ENCODE data around the gene GABRB1.

DNA sequence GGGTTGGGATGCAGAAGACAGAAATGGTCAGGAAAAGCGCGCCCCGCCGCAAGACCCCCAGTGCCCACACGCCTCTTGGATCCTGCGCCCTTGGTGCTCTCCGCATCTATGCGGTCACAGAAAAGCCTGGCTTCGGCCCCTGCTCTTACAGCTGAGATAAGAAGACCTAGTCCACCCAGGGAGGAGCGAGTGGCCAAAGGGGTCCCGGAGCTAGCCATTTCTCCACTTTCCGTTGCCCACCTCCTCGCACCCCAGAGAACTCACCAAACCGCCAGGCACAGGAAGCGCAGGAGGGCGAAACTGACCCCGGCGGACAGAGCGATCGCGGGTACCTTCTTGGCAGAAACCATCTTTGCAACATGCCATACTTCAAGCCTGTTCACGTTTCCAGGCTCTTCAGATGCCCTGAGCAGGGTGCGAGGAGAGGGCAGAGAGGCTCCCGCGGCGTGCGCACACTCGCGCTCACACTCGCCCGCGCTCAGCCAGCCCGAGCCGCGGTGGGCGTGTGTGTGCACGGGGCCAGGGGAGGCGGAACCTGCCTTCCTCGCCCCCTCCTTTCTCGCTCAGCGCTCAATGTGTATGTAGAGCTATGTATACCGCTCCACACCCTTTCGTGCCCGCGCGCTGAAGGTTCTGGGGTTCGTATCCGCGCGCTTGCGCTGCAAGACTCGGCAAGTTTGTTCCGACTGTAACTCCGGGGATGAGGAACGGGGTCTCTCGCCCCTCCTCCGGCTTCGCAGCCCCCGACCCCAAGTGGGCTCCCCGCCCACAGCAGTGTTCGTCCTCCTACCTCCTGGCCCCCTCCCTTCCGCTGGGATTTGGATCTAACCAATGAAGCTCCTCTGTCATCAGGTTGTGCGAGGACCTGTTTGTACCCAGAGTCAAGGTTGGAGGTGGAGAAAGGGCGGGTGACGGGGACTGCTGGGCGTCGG, 38.0 kb upstream of the GABRB1 start, which contains the start of gene GABRA4:
- TF ChIP-seq, protein P1, sequence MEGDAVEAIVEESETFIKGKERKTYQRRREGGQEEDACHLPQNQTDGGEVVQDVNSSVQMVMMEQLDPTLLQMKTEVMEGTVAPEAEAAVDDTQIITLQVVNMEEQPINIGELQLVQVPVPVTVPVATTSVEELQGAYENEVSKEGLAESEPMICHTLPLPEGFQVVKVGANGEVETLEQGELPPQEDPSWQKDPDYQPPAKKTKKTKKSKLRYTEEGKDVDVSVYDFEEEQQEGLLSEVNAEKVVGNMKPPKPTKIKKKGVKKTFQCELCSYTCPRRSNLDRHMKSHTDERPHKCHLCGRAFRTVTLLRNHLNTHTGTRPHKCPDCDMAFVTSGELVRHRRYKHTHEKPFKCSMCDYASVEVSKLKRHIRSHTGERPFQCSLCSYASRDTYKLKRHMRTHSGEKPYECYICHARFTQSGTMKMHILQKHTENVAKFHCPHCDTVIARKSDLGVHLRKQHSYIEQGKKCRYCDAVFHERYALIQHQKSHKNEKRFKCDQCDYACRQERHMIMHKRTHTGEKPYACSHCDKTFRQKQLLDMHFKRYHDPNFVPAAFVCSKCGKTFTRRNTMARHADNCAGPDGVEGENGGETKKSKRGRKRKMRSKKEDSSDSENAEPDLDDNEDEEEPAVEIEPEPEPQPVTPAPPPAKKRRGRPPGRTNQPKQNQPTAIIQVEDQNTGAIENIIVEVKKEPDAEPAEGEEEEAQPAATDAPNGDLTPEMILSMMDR (IDR thresholded peaks at IDR 0.05): no peak
- TF ChIP-seq POLR2A (IDR thresholded peaks at IDR 0.05): no peak

Measured in adrenal gland (tissue), 5 donors.